NB4 (cell line): ENCODE data around the gene ARL4C.

Experiments used
- DNase-seq: peaks from one replicate; pipeline ENCODE4 v3.0.0; 2010; ENCODE audit warnings: low read depth
- H3K4me3 ChIP-seq: one replicate; pipeline ENCODE4 v1.5.1; 2011; ENCODE audit warnings: mild to moderate bottlenecking, low read depth, low read length, moderate library complexity
- MAX ChIP-seq: IDR thresholded peaks from 2 replicates; pipeline ENCODE4 v1.6.1; 2011; ENCODE audit warnings: low read depth, low read length
- MYC ChIP-seq: IDR thresholded peaks from 2 replicates; pipeline ENCODE4 v1.6.1; 2011; ENCODE audit warnings: low read depth, low read length
- POLR2A ChIP-seq: IDR thresholded peaks from 2 replicates; pipeline ENCODE4 v1.6.1; 2011; ENCODE audit warnings: mild to moderate bottlenecking; ENCODE audit not compliant: insufficient read length; ENCODE audit errors: extremely low read depth
- TF ChIP-seq, protein P1 (sequence below): IDR thresholded peaks from one replicate; pipeline ENCODE4 v1.5.1; 2012; ENCODE audit warnings: low read depth, low read length

ARL4C gene

GRCh38 chr2:234472155-234472554 is 24.7 kb downstream of the ARL4C start:
- no peak for DNase-seq
- no peak for TF ChIP-seq MAX
- no peak for TF ChIP-seq POLR2A
- TF ChIP-seq, protein P1, sequence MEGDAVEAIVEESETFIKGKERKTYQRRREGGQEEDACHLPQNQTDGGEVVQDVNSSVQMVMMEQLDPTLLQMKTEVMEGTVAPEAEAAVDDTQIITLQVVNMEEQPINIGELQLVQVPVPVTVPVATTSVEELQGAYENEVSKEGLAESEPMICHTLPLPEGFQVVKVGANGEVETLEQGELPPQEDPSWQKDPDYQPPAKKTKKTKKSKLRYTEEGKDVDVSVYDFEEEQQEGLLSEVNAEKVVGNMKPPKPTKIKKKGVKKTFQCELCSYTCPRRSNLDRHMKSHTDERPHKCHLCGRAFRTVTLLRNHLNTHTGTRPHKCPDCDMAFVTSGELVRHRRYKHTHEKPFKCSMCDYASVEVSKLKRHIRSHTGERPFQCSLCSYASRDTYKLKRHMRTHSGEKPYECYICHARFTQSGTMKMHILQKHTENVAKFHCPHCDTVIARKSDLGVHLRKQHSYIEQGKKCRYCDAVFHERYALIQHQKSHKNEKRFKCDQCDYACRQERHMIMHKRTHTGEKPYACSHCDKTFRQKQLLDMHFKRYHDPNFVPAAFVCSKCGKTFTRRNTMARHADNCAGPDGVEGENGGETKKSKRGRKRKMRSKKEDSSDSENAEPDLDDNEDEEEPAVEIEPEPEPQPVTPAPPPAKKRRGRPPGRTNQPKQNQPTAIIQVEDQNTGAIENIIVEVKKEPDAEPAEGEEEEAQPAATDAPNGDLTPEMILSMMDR = no peak
- no peak for TF ChIP-seq MYC
- no peak overlapping the region for H3K4me3 ChIP-seq

GRCh38 chr2:234469972-234470371 is 26.9 kb downstream of the ARL4C start:
- TF ChIP-seq MYC (no peak), MAX (no peak), POLR2A (no peak)
- TF ChIP-seq, protein P1 = no peak
- DNase-seq = no peak
- H3K4me3 ChIP-seq = no peak overlapping the region

DNA sequence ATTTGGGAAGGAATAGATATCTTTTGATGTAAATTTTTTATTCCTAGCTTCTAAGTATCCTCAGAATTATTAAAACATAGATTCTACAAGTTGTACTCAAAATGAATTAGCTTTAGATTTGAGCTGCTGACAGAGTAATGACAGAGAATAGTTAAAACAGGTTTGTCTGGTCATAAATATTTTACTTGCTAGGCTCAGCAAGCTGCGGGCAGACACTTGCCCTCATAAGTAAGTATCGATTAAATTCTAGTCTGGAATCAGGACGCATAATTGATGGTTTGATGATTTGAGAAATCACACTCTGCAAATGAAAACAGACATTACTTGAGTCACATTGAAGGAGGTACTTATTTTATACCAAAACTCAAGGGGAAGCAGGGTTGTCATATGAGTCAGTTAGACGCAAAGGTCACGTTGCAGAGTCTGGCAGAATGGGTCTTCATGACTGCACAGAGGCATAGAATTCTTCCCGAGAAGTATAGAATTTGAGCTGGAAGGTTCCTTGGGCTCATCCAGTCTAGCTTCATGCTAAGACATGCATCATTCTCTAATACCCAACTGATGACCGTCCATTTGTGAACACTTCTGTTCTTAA is 27.5 kb downstream of the ARL4C start:
- TF ChIP-seq MAX (no peak), MYC (no peak), POLR2A (no peak)
- TF ChIP-seq, protein P1 = no peak
- DNase-seq = no peak
- no peak overlapping the region for H3K4me3 ChIP-seq

- TF ChIP-seq MYC (no peak), MAX (no peak), POLR2A (no peak)
- TF ChIP-seq, protein P1 = no peak
- DNase-seq = no peak
- no peak overlapping the region for H3K4me3 ChIP-seq
These were observed 28.4 kb downstream of the ARL4C start for GRCh38 chr2:234468503-234468902.

DNA sequence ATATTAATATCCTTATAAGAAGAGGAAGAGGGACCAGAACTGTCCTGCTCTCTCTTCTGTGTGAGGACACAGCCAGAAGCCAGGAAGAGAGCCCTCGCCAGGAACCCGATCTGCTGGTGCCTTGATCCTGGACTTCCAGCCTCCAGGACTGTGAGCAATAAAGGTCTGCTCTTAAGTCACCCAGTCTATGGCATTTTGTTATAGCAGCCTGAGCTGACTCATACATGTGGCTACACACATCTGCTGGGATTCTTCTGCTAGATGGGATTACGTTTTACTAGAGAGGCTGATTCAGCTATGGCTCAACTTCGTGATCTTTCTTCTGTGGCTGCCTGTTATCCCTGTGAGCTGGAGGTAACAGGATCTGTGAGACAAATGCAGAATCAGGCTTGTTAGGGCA is 29.6 kb downstream of the ARL4C start:
- H3K4me3 ChIP-seq = no peak overlapping the region
- no peak for DNase-seq
- no peak for TF ChIP-seq MYC
- TF ChIP-seq, protein P1 = no peak
- TF ChIP-seq POLR2A = no peak
- no peak for TF ChIP-seq MAX

DNA sequence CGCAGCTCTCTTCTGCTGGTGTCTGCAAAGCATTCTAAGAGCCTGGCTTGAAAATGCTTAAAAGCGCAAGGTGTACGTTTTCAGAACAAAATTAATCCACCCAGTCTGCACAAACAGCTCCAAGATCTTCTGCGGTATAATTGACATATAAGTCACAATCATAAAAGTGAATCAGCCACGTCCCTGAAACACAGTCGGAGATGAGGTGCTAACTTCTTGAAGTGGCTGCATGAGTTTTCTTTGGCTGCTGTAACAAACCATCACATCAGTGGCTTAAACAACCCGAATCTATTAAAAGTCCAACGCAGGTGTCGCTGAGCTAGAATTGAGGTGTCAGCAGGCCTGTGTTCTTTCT is 32.6 kb downstream of the ARL4C start:
- TF ChIP-seq POLR2A (no peak), MYC (no peak), MAX (no peak)
- TF ChIP-seq, protein P1 = no peak
- DNase-seq = no peak
- H3K4me3 ChIP-seq = no peak overlapping the region
